NT2/D1 (cell line): ENCODE results near the gene PLK3.
"Not testable (repeated sequence)": the region's sequence is repeated elsewhere in the genome, so short reads cannot be mapped to it uniquely, and the experiment has no call there.

Source experiments
- DNase-seq: peaks from one replicate; pipeline ENCODE4 v3.0.0-alpha.2; 2011; ENCODE audit warnings: low read depth, low spot score
- H3K27me3 ChIP-seq: 2 replicates; pipeline ENCODE4 v1.6.0; 2011; ENCODE audit warnings: mild to moderate bottlenecking; ENCODE audit not compliant: insufficient read length, insufficient read depth
- H3K36me3 ChIP-seq: 2 replicates; pipeline ENCODE4 v1.6.1; 2011; ENCODE audit warnings: mild to moderate bottlenecking, low read length, mixed read lengths; ENCODE audit not compliant: insufficient read depth, insufficient read length
- H3K4me1 ChIP-seq: 2 replicates; pipeline ENCODE4 v1.5.1; 2011; ENCODE audit not compliant: insufficient read depth, insufficient read length
- H3K4me3 ChIP-seq: 2 replicates; pipeline ENCODE4 v1.5.1; 2011; ENCODE audit warnings: low read depth; ENCODE audit not compliant: insufficient read length
- H3K9ac ChIP-seq: 2 replicates; pipeline ENCODE4 v1.6.0; 2011; ENCODE audit warnings: low read depth; ENCODE audit not compliant: insufficient read length
- H3K9me3 ChIP-seq: 2 replicates; pipeline ENCODE4 v1.5.1; 2011; ENCODE audit warnings: mild to moderate bottlenecking, low read length; ENCODE audit not compliant: insufficient read depth
- SUZ12 ChIP-seq: IDR thresholded peaks from 2 replicates; pipeline ENCODE4 v1.6.1; 2011; ENCODE audit not compliant: insufficient read length, insufficient read depth; ENCODE audit errors: extremely low read depth
- YY1 ChIP-seq: IDR thresholded peaks from 2 replicates; pipeline ENCODE4 v1.6.1; 2011; ENCODE audit not compliant: insufficient read length, insufficient read depth
- ZNF274 ChIP-seq: IDR thresholded peaks from 2 replicates; pipeline ENCODE4 v1.6.1; 2011; ENCODE audit warnings: mild to moderate bottlenecking, low read depth, low read length

PLK3 gene

GRCh38 chr1:44832056-44832705 is 32.0 kb downstream of the PLK3 start:
- Histone ChIP-seq H3K27me3 (no peaks in the 10 kb centered on the region), H3K36me3 (peaks cover 6% of the 10 kb centered on the region), H3K9me3 (no peaks in the 10 kb centered on the region), H3K4me1 (peaks cover 31% of the 10 kb centered on the region), H3K4me3 (no peak overlapping the region), H3K9ac (peak overlapping the region; percentile 69)
- DNase-seq: no peak
- TF ChIP-seq YY1 (no peak), ZNF274 (no peak), SUZ12 (no peak)

GRCh38 chr1:44834328-44834727 is 34.2 kb downstream of the PLK3 start:
- no peak overlapping the region for H3K9ac ChIP-seq
- H3K27me3 ChIP-seq: no peaks in the 10 kb centered on the region
- no peak for TF ChIP-seq YY1
- no peak for TF ChIP-seq ZNF274
- no peak for TF ChIP-seq SUZ12
- H3K36me3 ChIP-seq: peaks cover 3% of the 10 kb centered on the region
- H3K9me3 ChIP-seq: no peaks in the 10 kb centered on the region
- H3K4me1 ChIP-seq: peaks cover 22% of the 10 kb centered on the region
- H3K4me3 ChIP-seq: no peak overlapping the region
- no peak for DNase-seq

DNA sequence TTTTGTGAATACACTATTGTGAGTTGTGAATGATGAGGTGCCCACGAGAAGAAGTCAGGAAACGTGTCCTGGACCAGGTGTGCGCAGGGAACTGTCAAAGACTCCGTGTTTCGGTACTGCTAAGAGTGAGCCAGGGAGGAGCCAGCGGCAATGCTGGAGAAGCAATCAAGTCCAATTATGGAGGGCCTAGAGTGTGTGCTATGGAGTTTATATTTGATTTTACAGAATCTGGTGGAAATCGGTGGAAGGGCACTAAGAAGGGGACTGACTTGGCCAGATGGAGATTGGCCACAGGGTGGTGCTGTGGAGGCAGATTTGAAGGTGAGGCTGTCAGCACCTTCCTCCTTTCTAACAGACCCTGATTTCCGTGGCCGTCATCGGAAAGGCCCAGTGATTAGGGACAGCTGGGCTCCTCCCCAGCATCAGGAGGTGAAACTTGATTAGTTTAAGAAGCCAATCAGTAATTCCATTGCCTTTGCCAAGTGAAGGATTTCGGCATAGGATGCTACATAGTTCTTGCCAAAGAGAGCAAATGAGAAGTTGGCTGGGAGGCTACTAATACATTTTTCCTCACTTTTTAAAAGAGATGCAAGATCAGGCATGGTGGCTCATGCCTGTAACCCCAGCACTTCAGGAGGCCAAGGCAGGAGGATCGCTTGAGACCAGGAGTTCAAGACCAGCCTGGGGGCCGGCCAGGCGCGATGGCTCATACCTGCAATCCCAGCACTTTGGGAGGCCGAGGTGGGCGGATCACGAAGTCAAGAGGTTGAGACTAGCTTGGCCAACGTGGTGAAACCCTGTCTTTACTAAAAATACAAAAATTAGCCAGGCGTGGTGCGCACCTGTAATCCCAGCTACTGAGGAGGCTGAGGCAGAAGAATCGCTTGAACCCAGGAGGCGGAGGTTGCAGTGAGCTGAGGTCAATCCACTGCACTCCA is 35.8 kb downstream of the PLK3 start:
- Histone ChIP-seq H3K4me1 (peaks cover 18% of the 10 kb centered on the region), H3K36me3 (no peaks in the 10 kb centered on the region), H3K9ac (no peak overlapping the region)

DNA sequence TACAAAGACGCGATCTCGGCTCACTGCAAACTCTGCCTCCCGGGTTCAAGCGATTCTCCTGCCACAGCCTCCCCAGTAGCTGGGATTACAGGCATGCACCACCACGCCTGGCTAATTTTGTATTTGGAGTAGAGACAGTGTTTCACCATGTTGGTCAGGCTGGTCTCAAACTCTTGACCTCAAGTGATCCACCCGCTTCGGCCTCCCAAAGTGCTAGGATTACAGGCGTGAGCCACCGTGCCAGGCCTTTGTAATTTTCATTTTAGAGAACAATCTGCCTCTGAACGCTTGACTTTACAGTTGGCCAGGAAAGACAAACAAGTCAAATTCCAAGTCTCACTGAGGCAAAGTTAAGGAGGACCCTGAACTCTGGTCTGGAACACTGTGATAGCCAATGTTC is 38.1 kb downstream of the PLK3 start:
- H3K27me3 ChIP-seq: peaks cover 19% of the 10 kb centered on the region
- H3K9me3 ChIP-seq, H3K9ac ChIP-seq, DNase-seq, H3K36me3 ChIP-seq, H3K4me3 ChIP-seq, H3K4me1 ChIP-seq: not testable (repeated sequence)

More for the DNA sequence above, 35.8 kb downstream of the PLK3 start:
- peak; percentile 96 for DNase-seq
- Histone ChIP-seq H3K9me3 (no peaks in the 10 kb centered on the region), H3K27me3 (peaks cover 1% of the 10 kb centered on the region), H3K4me3 (no peak overlapping the region)
- no peak for TF ChIP-seq YY1
- TF ChIP-seq SUZ12: no peak
- no peak for TF ChIP-seq ZNF274

DNA sequence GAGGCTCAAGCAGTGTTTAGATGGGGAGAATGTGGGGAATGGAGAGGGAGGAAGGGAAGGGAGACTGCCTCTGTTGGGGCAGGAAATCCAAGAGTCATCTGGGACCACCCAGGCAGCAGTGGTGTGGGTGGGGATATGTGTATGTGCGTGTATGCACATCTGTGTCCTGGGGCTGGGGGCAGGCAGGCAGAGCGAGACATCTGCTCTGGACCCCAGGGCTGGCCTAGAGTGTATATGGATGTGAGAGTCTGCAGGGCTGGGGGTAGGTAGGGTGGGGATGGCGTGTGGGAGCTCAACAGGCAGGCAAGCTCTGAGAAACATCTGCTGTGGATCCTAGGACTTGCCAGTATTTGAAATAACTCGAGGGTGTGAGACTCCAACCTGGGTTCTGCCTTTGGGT is 39.4 kb downstream of the PLK3 start:
- TF ChIP-seq SUZ12 (no peak), ZNF274 (no peak), YY1 (no peak)
- Histone ChIP-seq H3K36me3 (no peaks in the 10 kb centered on the region), H3K4me3 (no peak overlapping the region), H3K9ac (no peak overlapping the region), H3K9me3 (no peaks in the 10 kb centered on the region), H3K4me1 (peaks cover 8% of the 10 kb centered on the region), H3K27me3 (peaks cover 19% of the 10 kb centered on the region)
- no peak for DNase-seq

- Histone ChIP-seq H3K4me3 (peak overlapping the region; percentile 63), H3K27me3 (peaks cover 19% of the 10 kb centered on the region), H3K36me3 (no peaks in the 10 kb centered on the region), H3K4me1 (peaks cover 8% of the 10 kb centered on the region), H3K9ac (peak overlapping the region; percentile 76), H3K9me3 (no peaks in the 10 kb centered on the region)
- DNase-seq: no peak
- TF ChIP-seq ZNF274 (no peak), SUZ12 (no peak), YY1 (no peak)
These were observed 42.3 kb downstream of the PLK3 start for GRCh38 chr1:44842486-44842861.

GRCh38 chr1:44842862-44843655 is 42.9 kb downstream of the PLK3 start, which contains the start of gene PTCH2:
Gene PTCH2, minus strand, starts transcription at chr1:44843253. Its CDS starts 321 bp downstream, at chr1:44842932.
- no peaks in the 10 kb centered on the region for H3K36me3 ChIP-seq
- peak; percentile 84 for DNase-seq
- peaks cover 8% of the 10 kb centered on the region for H3K4me1 ChIP-seq
- TF ChIP-seq SUZ12 (no peak), YY1 (no peak), ZNF274 (no peak)
- H3K9me3 ChIP-seq: no peaks in the 10 kb centered on the region
- peak within 1 kb of the TSS; percentile 76 for H3K9ac ChIP-seq
- H3K27me3 ChIP-seq: peaks cover 19% of the 10 kb centered on the region
- peak within 1 kb of the TSS; percentile 63 for H3K4me3 ChIP-seq
